Caco-2 (cell line): ENCODE data around the gene FOSL2. TPM values are rescaled to one million over a fixed set of nuclear protein-coding genes. Genes with fewer than 3 reads are reported as not detected.
A peak's percentile ranks its signal among the peaks of the same experiment; 100 is the strongest.

ENCODE experiments used
- BruUV-seq: library from RNA; stranded (reverse); fragments of 400-500 nt; replicated peaks from 2 replicates; lab custom pipeline; 2021; lab: Mats Ljungman, UMichigan
- CTCF ChIA-PET: fragments of 300-600 bp; sonication (Branson Sonifier 250); formaldehyde crosslinking; loops from one replicate; lab custom pipeline; 2022; ENCODE audit warnings: antibody characterized with exemption; lab: Charles Lee
- POLR2A ChIA-PET: fragments of 300-600 bp; sonication (Branson Sonifier 250); formaldehyde crosslinking; loops from one replicate; lab custom pipeline; 2022; ENCODE audit warnings: antibody characterized with exemption; lab: Charles Lee
- DNase-seq, 2 experiments: peaks; one replicate each; pipeline versions ENCODE4 v3.0.0 to v3.0.0-alpha.2; 2020 to 2022
- H3K27me3 ChIP-seq: replicated peaks from 2 replicates; pipeline ENCODE4 v1.6.0; 2011; ENCODE audit warnings: low read length; ENCODE audit not compliant: control insufficient read depth, insufficient read depth
- H3K36me3 ChIP-seq: 2 replicates; pipeline ENCODE4 v1.5.1; 2011; ENCODE audit warnings: low read length; ENCODE audit not compliant: control insufficient read depth, insufficient read depth
- H3K4me1 ChIP-seq: fragments of 250-450 bp; sonication (Bioruptor Pico); 2 replicates; pipeline ENCODE4 v1.5.1; 2020; ENCODE audit warnings: mild to moderate bottlenecking
- H3K4me3 ChIP-seq: 2 replicates; pipeline ENCODE4 v1.5.1; 2011; ENCODE audit warnings: low read depth, mild to moderate bottlenecking, control low read depth, low read length
- H3K9me3 ChIP-seq: fragments of 250-450 bp; sonication (Bioruptor Pico); 2 replicates; pipeline ENCODE4 v1.5.1; 2020; ENCODE audit warnings: mild to moderate bottlenecking, moderate library complexity
- H3K27ac Mint-ChIP-seq: one replicate; pipeline ENCODE4 v1.8.0; 2022; ENCODE audit warnings: mixed read lengths; ENCODE audit not compliant: unreplicated experiment
- H3K27me3 Mint-ChIP-seq: one replicate; pipeline ENCODE4 v1.8.0; 2022; ENCODE audit warnings: mixed read lengths; ENCODE audit not compliant: insufficient read depth, unreplicated experiment
- H3K36me3 Mint-ChIP-seq: one replicate; pipeline ENCODE4 v1.8.0; 2022; ENCODE audit warnings: mild to moderate bottlenecking, mixed read lengths; ENCODE audit not compliant: insufficient read depth, unreplicated experiment
- H3K4me1 Mint-ChIP-seq: one replicate; pipeline ENCODE4 v1.8.0; 2022; ENCODE audit warnings: low read depth, mixed read lengths; ENCODE audit not compliant: unreplicated experiment
- H3K4me3 Mint-ChIP-seq: one replicate; pipeline ENCODE4 v1.8.0; 2022; ENCODE audit warnings: mild to moderate bottlenecking, moderate library complexity, mixed read lengths; ENCODE audit not compliant: unreplicated experiment
- H3K9me3 Mint-ChIP-seq: one replicate; pipeline ENCODE4 v1.8.0; 2022; ENCODE audit warnings: mixed read lengths; ENCODE audit not compliant: unreplicated experiment
- intact Hi-C: fragments of 100-400 bp; cut with micrococcal nuclease; formaldehyde crosslinking; loops from one replicate; pipeline ENCODE4 v1.10.0; 2022; ENCODE audit not compliant: unreplicated experiment
- total RNA-seq: library from RNA; stranded (reverse); gene quantifications from 2 replicates; pipeline ENCODE4 v1.2.3, GENCODE V29; 2022
- TF ChIP-seq, protein P1 (sequence below), 2 experiments: fragments of 200-600 bp in 1 of 2; IDR thresholded peaks; 1 replicate in 1 of 2; 2 replicates in 1 of 2; pipeline versions ENCODE4 v1.5.1 to v1.8.0; 2011 to 2022; ENCODE audit warnings: antibody characterized with exemption in 1 of 2, control low read depth in 1 of 2, inconsistent platforms in 1 of 2, low read depth in 1 of 2, low read length in 1 of 2, mild to moderate bottlenecking in 1 of 2, moderate library complexity in 1 of 2; ENCODE audit not compliant: insufficient read depth in 1 of 2, severe bottlenecking in 1 of 2, unreplicated experiment in 1 of 2

The FOSL2 gene
- total RNA-seq, 1 experiment from 2014 or later, result 64.6 TPM

GRCh38 chr2:28451793-28452533 lies 59.3 kb downstream of the FOSL2 start:
- Histone ChIP-seq H3K4me1 (0 out of 2 replicates have a peak, but pooled peaks cover 4% of the 10 kb centered on the region), H3K27me3 (no peaks in the 10 kb centered on the region), H3K9me3 (no peaks in the 10 kb centered on the region), H3K4me3 (no peak overlapping the region), H3K36me3 (no peaks in the 10 kb centered on the region; the same call in 1 of the 2 replicates)
- no peak overlapping the region for H3K4me3 Mint-ChIP-seq
- CTCF ChIA-PET, result interaction anchor here (1.4 kb wide), 1 partner anchor 33 kb away, joined by 3 read pairs; no protein-coding TSS in a partner anchor
- no peaks in the 10 kb centered on the region for H3K9me3 Mint-ChIP-seq
- H3K36me3 Mint-ChIP-seq, result no peaks in the 10 kb centered on the region
- H3K4me1 Mint-ChIP-seq, result peaks cover 13% of the 10 kb centered on the region
- H3K27ac Mint-ChIP-seq, result no peak overlapping the region
- TF ChIP-seq, protein P1, sequence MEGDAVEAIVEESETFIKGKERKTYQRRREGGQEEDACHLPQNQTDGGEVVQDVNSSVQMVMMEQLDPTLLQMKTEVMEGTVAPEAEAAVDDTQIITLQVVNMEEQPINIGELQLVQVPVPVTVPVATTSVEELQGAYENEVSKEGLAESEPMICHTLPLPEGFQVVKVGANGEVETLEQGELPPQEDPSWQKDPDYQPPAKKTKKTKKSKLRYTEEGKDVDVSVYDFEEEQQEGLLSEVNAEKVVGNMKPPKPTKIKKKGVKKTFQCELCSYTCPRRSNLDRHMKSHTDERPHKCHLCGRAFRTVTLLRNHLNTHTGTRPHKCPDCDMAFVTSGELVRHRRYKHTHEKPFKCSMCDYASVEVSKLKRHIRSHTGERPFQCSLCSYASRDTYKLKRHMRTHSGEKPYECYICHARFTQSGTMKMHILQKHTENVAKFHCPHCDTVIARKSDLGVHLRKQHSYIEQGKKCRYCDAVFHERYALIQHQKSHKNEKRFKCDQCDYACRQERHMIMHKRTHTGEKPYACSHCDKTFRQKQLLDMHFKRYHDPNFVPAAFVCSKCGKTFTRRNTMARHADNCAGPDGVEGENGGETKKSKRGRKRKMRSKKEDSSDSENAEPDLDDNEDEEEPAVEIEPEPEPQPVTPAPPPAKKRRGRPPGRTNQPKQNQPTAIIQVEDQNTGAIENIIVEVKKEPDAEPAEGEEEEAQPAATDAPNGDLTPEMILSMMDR (IDR thresholded peaks at IDR 0.05; ENCODE audit: insufficient read depth in 1 of 2, low read depth in 1 of 2, low read length in 1 of 2, severe bottlenecking in 1 of 2, unreplicated experiment in 1 of 2), result no peak
- H3K27me3 Mint-ChIP-seq, result no peaks in the 10 kb centered on the region
- DNase-seq, result peak in 1 of 2 experiments; percentile 26
- POLR2A ChIA-PET, result no interaction called here
- no TSS peak for BruUV-seq
- intact Hi-C loops, result loop anchor here (1.0 to 5.0 kb wide), 3 partner anchors 33 to 749 kb away; no protein-coding TSS in a partner anchor

DNA sequence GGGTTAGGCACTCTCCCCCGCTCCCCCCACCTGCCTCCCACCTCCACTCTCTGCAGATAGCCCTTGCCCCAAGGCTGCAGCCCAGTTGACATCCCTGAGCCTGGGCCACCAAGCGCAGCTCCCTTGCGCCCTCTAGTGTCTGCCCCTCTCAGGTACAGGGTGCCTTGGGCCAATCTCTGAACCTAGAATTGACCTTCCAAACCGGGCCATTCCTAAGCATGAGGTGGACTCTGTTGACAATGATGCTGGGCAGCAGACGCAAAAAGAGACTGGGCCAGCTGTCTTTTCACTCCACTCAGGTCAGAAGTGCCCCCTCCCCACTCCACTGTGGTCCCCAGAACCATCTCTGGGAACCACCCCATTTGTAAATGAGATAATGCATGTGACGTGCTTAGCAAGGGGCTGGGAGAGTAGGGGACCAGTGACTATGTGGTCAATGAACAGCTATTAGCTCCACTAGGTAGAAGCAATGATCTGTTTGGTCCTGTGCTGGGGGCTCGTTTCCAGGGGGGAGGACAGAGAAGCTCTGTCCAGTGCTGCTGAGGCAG lies 60.0 kb downstream of the FOSL2 start:
- peaks cover 13% of the 10 kb centered on the region for H3K4me1 Mint-ChIP-seq
- POLR2A ChIA-PET, result no interaction called here
- no peaks in the 10 kb centered on the region for H3K27me3 Mint-ChIP-seq
- no peak overlapping the region for H3K27ac Mint-ChIP-seq
- CTCF ChIA-PET, result interaction anchor here (1.4 kb wide), 1 partner anchor 33 kb away, joined by 3 read pairs; no protein-coding TSS in a partner anchor
- no peaks in the 10 kb centered on the region for H3K9me3 ChIP-seq
- intact Hi-C loops, result loop anchor here (1.0 to 5.0 kb wide), 3 partner anchors 33 to 749 kb away; no protein-coding TSS in a partner anchor
- no peaks in the 10 kb centered on the region for H3K9me3 Mint-ChIP-seq
- H3K4me3 ChIP-seq, result no peak overlapping the region
- no TSS peak for BruUV-seq
- TF ChIP-seq, protein P1 (IDR thresholded peaks at IDR 0.05; ENCODE audit: insufficient read depth in 1 of 2, low read depth in 1 of 2, low read length in 1 of 2, severe bottlenecking in 1 of 2, unreplicated experiment in 1 of 2), result peak; percentile 90 to 94
- H3K4me1 ChIP-seq, result 0 out of 2 replicates have a peak, but pooled peaks cover 4% of the 10 kb centered on the region
- H3K27me3 ChIP-seq, result no peaks in the 10 kb centered on the region
- no peak overlapping the region for H3K4me3 Mint-ChIP-seq
- H3K36me3 Mint-ChIP-seq, result no peaks in the 10 kb centered on the region
- DNase-seq, result peak; percentile 72 to 84
- H3K36me3 ChIP-seq, result no peaks in the 10 kb centered on the region; the same call in 1 of the 2 replicates

GRCh38 chr2:28453396-28453795 lies 60.7 kb downstream of the FOSL2 start:
- Mint-ChIP-seq H3K27ac (no peak overlapping the region), H3K9me3 (no peaks in the 10 kb centered on the region), H3K36me3 (no peaks in the 10 kb centered on the region), H3K4me3 (no peak overlapping the region), H3K4me1 (peaks cover 13% of the 10 kb centered on the region), H3K27me3 (no peaks in the 10 kb centered on the region)
- TF ChIP-seq, protein P1 (IDR thresholded peaks at IDR 0.05; ENCODE audit: insufficient read depth in 1 of 2, low read depth in 1 of 2, low read length in 1 of 2, severe bottlenecking in 1 of 2, unreplicated experiment in 1 of 2), result no peak
- Histone ChIP-seq H3K27me3 (no peaks in the 10 kb centered on the region), H3K4me3 (no peak overlapping the region), H3K36me3 (no peaks in the 10 kb centered on the region; the same call in 1 of the 2 replicates), H3K4me1 (0 out of 2 replicates have a peak, but pooled peaks cover 4% of the 10 kb centered on the region), H3K9me3 (no peaks in the 10 kb centered on the region)
- peak in 1 of 2 experiments; percentile 28 for DNase-seq
- POLR2A ChIA-PET, result no interaction called here
- intact Hi-C loops, result loop anchor here (5.0 kb wide), 1 partner anchor 646 kb away; no protein-coding TSS in a partner anchor
- CTCF ChIA-PET, result interaction anchor here (0.6 to 1.4 kb wide), 2 partner anchors 34 to 70 kb away, joined by 3 to 5 read pairs; no protein-coding TSS in a partner anchor
- BruUV-seq, result no TSS peak
